SK-N-SH treated with all-trans-retinoic acid at 6 μM for 48 hours (cell line): Measurements from ENCODE around the gene UMPS.

ENCODE experiments used
- CSDC2 ChIP-seq: fragments of 250-450 bp; sonication (Bioruptor Pico); IDR thresholded peaks from 2 replicates; pipeline ENCODE4 v1.5.0; 2020; ENCODE audit warnings: mild to moderate bottlenecking, moderate library complexity
- TOX ChIP-seq: fragments of 250-450 bp; sonication (Bioruptor Pico); IDR thresholded peaks from 2 replicates; pipeline ENCODE4 v1.8.0; 2021; ENCODE audit warnings: mild to moderate bottlenecking, moderate library complexity, borderline replicate concordance
- TF ChIP-seq, protein P1 (sequence below): fragments of 250-450 bp; sonication (Bioruptor Pico); IDR thresholded peaks from 2 replicates; pipeline ENCODE4 v1.8.0; 2021; ENCODE audit warnings: low read depth, mild to moderate bottlenecking, moderate library complexity, borderline replicate concordance
- TF ChIP-seq, protein P2 (sequence below): fragments of 250-450 bp; sonication (Bioruptor Pico); IDR thresholded peaks from 2 replicates; pipeline ENCODE4 v1.5.0; 2020; ENCODE audit warnings: mild to moderate bottlenecking, moderate library complexity
- TF ChIP-seq, protein P3 (sequence below): fragments of 250-450 bp; sonication (Bioruptor Pico); IDR thresholded peaks from 2 replicates; pipeline ENCODE4 v1.8.0; 2020; ENCODE audit warnings: mild to moderate bottlenecking, moderate library complexity, borderline replicate concordance

DNA sequence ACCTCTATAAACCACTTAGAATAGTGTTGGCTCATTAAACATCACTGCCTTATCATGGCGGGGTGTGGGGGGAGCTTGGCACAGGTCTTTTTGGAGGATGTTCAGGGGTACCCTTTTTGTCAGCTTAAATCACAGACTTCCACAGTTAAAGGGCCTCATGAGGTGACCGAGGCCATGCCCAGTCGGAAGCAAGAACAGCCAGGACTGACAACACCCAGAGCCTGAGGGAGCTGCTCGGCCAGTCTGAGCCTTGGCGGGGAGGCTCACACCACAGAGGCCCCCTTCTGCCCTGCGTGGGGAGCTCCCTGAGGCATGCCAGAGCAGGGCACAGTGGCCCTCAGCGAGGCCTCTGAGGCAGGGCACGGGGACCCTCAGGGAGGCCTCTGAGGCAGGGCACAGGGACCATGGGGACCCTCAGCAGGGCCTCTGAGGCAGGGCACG lies 49.5 kb downstream of the UMPS start:
- TF ChIP-seq, protein P1, sequence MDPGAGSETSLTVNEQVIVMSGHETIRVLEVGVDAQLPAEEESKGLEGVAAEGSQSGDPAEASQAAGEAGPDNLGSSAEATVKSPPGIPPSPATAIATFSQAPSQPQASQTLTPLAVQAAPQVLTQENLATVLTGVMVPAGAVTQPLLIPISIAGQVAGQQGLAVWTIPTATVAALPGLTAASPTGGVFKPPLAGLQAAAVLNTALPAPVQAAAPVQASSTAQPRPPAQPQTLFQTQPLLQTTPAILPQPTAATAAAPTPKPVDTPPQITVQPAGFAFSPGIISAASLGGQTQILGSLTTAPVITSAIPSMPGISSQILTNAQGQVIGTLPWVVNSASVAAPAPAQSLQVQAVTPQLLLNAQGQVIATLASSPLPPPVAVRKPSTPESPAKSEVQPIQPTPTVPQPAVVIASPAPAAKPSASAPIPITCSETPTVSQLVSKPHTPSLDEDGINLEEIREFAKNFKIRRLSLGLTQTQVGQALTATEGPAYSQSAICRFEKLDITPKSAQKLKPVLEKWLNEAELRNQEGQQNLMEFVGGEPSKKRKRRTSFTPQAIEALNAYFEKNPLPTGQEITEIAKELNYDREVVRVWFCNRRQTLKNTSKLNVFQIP, result no peak
- TF ChIP-seq TOX, result no peak
- TF ChIP-seq, protein P2, sequence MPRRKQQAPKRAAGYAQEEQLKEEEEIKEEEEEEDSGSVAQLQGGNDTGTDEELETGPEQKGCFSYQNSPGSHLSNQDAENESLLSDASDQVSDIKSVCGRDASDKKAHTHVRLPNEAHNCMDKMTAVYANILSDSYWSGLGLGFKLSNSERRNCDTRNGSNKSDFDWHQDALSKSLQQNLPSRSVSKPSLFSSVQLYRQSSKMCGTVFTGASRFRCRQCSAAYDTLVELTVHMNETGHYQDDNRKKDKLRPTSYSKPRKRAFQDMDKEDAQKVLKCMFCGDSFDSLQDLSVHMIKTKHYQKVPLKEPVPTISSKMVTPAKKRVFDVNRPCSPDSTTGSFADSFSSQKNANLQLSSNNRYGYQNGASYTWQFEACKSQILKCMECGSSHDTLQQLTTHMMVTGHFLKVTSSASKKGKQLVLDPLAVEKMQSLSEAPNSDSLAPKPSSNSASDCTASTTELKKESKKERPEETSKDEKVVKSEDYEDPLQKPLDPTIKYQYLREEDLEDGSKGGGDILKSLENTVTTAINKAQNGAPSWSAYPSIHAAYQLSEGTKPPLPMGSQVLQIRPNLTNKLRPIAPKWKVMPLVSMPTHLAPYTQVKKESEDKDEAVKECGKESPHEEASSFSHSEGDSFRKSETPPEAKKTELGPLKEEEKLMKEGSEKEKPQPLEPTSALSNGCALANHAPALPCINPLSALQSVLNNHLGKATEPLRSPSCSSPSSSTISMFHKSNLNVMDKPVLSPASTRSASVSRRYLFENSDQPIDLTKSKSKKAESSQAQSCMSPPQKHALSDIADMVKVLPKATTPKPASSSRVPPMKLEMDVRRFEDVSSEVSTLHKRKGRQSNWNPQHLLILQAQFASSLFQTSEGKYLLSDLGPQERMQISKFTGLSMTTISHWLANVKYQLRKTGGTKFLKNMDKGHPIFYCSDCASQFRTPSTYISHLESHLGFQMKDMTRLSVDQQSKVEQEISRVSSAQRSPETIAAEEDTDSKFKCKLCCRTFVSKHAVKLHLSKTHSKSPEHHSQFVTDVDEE, result no peak
- TF ChIP-seq, protein P3, sequence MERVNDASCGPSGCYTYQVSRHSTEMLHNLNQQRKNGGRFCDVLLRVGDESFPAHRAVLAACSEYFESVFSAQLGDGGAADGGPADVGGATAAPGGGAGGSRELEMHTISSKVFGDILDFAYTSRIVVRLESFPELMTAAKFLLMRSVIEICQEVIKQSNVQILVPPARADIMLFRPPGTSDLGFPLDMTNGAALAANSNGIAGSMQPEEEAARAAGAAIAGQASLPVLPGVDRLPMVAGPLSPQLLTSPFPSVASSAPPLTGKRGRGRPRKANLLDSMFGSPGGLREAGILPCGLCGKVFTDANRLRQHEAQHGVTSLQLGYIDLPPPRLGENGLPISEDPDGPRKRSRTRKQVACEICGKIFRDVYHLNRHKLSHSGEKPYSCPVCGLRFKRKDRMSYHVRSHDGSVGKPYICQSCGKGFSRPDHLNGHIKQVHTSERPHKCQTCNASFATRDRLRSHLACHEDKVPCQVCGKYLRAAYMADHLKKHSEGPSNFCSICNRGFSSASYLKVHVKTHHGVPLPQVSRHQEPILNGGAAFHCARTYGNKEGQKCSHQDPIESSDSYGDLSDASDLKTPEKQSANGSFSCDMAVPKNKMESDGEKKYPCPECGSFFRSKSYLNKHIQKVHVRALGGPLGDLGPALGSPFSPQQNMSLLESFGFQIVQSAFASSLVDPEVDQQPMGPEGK, result no peak
- TF ChIP-seq CSDC2, result no peak
